COLO829 (cell line): Measurements from ENCODE around the gene MEGF6.

Source experiments
- DNase-seq: peaks from one replicate; pipeline ENCODE4 v3.0.0; 2012; ENCODE audit warnings: low spot score

MEGF6 gene

GRCh38 chr1:3485016-3485415 is 126.3 kb downstream of the MEGF6 start:
- no peak for DNase-seq

- no peak for DNase-seq
These were observed 127.4 kb downstream of the MEGF6 start for GRCh38 chr1:3483801-3484444.

- DNase-seq = no peak
These were observed 127.9 kb downstream of the MEGF6 start for GRCh38 chr1:3483380-3483779.

GRCh38 chr1:3482378-3482849 is 128.9 kb downstream of the MEGF6 start:
- DNase-seq = no peak

- no peak for DNase-seq
These were observed 129.4 kb downstream of the MEGF6 start for GRCh38 chr1:3481836-3482375.

GRCh38 chr1:3481046-3481445 is 130.3 kb downstream of the MEGF6 start:
- DNase-seq = no peak

- DNase-seq = no peak
These were observed 131.0 kb downstream of the MEGF6 start for GRCh38 chr1:3480369-3480719.

- no peak for DNase-seq
These were observed 131.6 kb downstream of the MEGF6 start for GRCh38 chr1:3479511-3480368.

- no peak for DNase-seq
These were observed 133.1 kb downstream of the MEGF6 start for GRCh38 chr1:3478187-3478586.

- DNase-seq = no peak
These were observed 133.9 kb downstream of the MEGF6 start for GRCh38 chr1:3477241-3477995.

- no peak for DNase-seq
These were observed 134.6 kb downstream of the MEGF6 start for GRCh38 chr1:3476666-3477065.

GRCh38 chr1:3475839-3476573 is 135.3 kb downstream of the MEGF6 start:
- DNase-seq = no peak

- DNase-seq = no peak
These were observed 136.9 kb downstream of the MEGF6 start for GRCh38 chr1:3474421-3474820.

GRCh38 chr1:3474016-3474415 is 137.3 kb downstream of the MEGF6 start:
- no peak for DNase-seq

- no peak for DNase-seq
These were observed 137.9 kb downstream of the MEGF6 start for GRCh38 chr1:3473381-3473844.

GRCh38 chr1:3472906-3473305 is 138.4 kb downstream of the MEGF6 start:
- DNase-seq = no peak

- no peak for DNase-seq
These were observed 139.0 kb downstream of the MEGF6 start for GRCh38 chr1:3472088-3472850.

- DNase-seq = peak; percentile 51
These were observed 139.8 kb downstream of the MEGF6 start for GRCh38 chr1:3471356-3472087.

- no peak for DNase-seq
These were observed 140.5 kb downstream of the MEGF6 start for GRCh38 chr1:3470650-3471355.
